ENCODE data around the gene EXOC1.
"Not testable (repeated sequence)": the region's sequence is repeated elsewhere in the genome, so short reads cannot be mapped to it uniquely, and the experiment has no call there.

DNA sequence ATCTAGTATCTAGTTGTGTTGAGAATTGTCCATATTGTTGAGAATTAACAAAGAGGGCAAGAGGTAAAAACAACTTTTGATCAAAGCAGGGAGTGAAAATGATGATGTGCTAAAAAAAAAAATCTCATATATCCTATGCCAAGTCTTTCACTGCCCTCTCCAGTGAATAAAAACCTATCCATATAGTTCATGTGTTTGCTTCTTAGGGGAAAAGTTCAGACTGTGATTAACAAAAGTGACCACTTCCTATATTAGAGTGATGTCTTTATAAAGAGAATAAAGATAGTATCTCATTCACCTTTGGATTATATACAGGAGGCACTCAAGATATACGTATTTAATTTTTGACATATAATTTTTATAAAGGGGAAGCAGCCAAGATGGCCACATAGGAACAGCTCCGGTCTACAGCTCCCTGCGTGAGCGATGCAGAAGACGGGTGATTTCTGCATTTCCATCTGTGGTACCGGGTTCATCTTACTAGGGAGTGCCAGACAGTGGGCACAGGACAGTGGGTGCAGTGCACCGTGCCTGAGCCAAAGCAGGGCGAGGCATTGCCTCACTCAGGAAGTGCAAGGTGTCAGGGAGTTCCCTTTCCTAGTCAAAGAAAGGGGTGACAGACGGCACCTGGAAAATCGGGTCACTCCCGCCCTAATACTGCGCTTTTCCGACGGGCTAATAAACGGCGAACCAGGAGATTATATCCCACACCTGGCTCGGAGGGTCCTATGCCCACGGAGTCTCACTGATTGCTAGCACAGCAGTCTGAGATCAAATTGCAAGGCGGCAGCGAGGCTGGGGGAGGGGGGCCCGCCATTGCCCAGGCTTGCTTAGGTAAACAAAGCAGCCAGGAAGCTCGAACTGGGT, 11.8 kb upstream of the EXOC1 start:
- TF ChIP-seq, protein P1, sequence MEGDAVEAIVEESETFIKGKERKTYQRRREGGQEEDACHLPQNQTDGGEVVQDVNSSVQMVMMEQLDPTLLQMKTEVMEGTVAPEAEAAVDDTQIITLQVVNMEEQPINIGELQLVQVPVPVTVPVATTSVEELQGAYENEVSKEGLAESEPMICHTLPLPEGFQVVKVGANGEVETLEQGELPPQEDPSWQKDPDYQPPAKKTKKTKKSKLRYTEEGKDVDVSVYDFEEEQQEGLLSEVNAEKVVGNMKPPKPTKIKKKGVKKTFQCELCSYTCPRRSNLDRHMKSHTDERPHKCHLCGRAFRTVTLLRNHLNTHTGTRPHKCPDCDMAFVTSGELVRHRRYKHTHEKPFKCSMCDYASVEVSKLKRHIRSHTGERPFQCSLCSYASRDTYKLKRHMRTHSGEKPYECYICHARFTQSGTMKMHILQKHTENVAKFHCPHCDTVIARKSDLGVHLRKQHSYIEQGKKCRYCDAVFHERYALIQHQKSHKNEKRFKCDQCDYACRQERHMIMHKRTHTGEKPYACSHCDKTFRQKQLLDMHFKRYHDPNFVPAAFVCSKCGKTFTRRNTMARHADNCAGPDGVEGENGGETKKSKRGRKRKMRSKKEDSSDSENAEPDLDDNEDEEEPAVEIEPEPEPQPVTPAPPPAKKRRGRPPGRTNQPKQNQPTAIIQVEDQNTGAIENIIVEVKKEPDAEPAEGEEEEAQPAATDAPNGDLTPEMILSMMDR (conservative IDR thresholded peaks at IDR 0.05; ENCODE audit: low read depth, low read length): not testable (repeated sequence)
- not testable (repeated sequence) for TF ChIP-seq EZH2 (IDR thresholded peaks at IDR 0.05; ENCODE audit: borderline replicate concordance, low read depth, low read length, poor library complexity, severe bottlenecking)

Measured in A673 (cell line).